NCI-H1417 treated with DMSO at 0.1 percent for 48 hours (cell line): ENCODE results near the gene RMRP.
A peak's percentile ranks its signal among the peaks of the same experiment; 100 is the strongest.

Experiments used
- DNase-seq: peaks from one replicate; lab custom pipeline; 2025; lab: John Stamatoyannopoulos, UW

RMRP gene

DNA sequence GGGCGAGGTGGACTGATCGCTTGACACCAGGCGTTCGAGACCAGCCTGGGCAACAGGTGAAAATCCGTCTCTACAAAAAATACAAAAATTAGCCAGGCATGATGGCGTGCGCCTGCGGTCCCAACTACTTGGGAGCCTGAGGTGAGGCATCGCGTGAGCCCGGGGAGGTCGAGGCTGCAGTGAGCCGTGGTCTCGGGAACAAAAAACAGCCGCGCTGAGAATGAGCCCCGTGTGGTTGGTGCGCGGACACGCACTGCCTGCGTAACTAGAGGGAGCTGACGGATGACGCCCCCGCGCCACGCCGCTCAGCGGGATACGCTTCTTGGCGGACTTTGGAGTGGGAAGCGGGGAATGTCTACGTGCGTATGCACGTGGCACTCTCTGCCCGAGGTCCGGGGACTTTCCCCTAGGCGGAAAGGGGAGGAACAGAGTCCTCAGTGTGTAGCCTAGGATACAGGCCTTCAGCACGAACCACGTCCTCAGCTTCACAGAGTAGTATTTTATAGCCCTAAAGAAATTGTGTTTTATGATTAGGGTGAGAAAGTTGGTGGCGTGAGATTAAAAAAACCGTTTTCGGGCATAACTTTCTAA lies at the start of gene RMRP:
Gene RMRP, minus strand, starts transcription at position 474 of the 591 bp plus-strand sequence.
- DNase-seq, result peak; percentile 67

DNA sequence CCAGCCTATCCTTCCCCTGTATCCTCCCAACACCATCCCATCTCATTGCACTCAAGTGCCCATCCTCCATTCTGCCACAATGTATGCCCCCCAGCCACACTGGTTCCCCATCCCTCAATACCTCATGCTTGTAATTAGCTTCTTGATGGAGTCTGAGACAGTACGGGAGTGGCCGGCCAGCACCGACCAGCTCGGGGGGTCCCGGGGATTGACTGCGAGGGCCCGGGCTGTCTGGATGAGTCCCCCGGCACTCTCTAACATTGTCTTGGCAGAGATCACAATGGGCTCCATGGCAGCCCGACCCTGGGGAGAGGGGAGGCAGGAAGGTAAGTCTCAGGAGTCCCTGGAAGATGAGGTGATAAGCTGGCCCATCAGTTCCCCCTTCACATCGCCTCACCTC lies 49.1 kb upstream of the RMRP start:
- no peak for DNase-seq

DNA sequence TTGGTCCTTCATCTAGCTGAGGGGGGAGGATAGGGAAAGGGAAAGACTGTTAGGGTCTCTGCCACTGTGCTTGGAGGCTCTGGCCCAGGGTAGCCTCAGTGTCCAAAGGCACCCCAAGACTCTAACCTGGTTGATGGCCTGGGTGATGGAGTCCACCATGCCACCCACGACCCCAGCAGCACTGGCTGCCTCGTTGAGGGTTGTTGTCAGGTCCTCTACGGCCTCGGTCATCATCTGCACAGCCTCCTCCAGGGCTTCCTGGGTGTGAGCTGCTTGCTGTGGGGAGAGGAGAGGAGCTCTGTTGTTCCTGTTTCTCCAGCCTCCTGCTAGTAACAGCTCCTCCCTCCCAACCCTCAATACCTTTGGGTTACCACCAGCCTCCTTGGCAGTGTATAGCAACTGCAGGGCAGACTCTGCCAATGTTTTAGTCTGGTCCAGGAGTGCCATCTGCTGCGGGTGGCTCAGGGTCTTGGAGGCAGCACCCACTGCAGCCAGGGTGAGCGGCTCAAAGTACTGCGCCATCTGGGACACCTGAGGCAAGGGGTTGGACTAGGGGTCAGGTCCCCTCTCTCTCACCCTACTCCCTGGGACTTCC lies 48.1 kb upstream of the RMRP start:
- DNase-seq, result no peak

DNA sequence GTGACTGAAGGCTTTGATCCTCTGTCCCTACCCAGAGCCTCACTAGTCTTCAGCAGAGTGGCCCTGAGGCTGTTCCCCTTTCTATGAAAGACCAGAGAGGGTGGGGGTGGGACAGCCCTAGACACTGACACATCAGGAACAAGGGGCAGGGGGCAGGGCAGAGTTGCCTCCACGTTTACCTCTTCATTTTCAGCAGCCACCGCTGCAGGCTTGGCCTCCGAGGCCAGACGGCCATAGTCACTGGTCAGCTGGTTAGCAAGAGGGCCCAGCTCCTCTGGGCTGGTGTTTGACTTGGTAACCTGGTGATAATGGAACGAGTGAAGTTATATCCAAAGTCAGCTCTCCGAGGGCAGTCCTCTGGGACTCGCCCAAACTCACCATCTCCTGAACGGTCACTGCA lies 47.6 kb upstream of the RMRP start:
- no peak for DNase-seq

DNA sequence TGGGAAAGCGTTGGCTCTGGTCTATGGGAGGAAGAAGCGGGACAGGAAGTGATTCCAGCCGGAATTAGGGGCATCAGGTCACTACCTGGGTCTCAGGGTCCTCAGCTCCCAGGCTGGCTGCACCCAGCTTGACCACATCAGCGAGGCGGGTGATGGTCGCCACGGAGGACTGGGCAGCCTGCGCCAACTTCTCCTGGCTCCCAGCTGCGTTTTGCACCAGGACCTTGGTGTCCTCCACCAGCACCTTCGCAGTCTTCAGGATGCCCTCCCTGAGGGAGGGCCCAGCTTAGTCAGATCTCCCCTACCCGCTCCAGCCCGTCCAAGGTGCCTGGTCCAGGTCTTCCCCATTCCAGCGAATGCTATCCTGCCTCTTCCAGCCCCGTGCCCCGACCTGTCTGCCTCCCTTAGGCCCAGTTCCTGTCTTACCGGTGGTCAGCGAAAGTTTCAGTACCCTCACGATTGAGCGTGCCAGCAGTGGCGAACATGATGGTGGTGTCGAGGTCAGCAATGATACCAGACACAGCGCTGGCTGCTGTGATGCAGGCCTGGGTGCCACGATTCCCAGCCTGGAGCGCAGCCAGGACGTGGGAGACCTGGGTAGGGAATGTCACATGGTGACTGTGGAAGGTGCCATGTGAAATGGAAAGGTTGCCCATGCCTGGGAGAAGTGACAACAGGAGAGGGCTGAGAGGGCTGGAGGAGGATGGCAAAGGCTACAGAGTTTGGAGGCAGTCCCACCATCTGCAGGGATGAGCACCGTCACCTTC lies 46.3 kb upstream of the RMRP start:
- DNase-seq, result no peak

DNA sequence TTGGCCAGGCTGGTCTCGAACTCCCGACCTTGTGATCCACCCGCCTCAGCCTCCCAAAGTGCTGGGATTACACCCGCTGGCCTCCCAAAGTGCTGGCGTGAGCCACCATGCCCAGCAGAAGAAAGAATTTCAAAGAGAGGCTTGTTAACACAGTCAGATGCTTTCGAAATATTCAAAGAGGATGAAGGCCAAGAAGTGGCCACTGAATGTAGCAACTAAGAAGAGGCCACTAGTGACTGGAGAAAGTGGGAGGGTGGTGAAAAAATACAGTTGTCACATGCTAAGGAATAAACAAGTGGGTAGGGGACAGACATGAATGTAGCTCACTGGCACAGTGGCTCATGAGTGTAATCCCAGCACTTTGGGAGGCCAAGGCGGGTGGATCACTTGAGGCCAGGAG lies 44.9 kb upstream of the RMRP start:
- no peak for DNase-seq

DNA sequence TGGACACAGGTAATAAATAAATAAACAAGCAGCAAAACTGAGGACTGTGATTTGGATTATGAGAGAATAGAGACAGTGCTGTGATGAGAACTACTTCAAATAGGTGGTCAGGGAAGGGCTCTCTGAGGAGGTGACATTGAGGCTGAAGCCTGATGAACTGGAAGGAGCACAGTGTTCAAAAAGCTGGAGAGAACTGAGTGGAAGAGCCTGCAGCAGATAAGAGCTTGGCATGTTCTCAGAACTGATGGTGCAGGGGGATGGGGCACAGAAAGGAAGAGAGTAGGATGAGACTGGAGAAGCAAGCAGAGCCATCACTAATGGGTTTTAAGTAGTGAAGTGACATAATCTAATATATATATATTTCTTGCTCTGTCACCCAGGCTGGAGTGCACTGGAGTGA lies 43.1 kb upstream of the RMRP start:
- DNase-seq, result no peak

DNA sequence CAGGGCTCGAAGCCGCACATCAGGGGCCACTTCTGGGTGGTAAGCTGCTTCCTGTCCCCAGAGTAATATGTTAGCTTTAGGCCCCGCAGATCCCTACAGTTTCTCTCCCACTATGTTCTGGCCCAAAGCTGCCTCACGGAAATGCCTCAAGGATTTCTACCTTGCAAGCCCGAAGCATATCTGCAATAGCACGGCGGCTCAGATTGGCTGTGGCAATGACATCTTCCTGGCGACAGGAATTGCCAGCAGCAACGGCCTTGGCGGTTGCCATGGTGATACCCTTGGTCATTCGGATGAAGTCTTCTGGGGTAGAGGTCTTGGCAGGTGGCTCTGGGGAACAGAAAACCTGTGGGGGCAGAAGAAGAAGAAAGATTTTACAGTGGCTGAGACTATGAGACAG lies 42.2 kb upstream of the RMRP start:
- DNase-seq, result no peak

DNA sequence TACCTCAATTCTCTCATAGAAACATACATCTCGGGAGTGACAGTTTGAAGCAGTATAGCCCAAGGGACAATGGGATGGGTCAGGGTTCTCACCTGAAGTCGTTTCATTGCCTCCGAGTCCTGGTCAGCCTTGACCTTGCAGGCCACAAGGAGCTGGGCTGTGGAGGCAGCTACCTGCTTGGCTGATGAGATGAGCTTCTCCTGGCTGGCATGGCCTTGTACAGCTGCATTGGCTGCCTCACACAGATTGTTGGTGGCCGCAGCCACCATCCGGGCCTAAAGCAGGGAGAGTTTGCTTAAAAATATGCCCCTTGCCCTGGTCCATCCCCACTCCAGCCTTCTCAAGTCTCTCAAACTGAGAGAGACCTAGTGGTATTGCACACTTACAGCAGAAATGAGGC lies 40.4 kb upstream of the RMRP start:
- no peak for DNase-seq

DNA sequence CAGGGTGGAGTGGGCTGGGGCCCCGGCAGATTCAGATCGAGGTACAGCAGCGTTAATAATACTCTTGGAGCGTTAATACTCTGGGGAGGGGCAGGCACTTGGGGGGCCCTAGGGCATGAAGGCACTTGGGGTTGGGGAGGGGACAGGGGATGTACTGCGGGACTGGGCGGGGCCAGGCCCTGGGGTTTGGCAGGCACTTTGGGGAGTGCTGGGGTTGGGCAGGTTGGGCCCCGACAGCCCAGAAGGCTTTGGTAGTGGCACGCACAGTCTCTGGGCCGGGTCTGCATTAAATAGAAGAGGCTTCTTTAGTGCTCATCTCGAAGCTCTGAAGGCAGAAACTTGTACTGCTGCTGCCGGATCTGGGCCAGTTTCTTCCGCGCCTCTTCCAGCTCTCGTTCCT lies 39.7 kb upstream of the RMRP start:
- DNase-seq, result no peak

DNA sequence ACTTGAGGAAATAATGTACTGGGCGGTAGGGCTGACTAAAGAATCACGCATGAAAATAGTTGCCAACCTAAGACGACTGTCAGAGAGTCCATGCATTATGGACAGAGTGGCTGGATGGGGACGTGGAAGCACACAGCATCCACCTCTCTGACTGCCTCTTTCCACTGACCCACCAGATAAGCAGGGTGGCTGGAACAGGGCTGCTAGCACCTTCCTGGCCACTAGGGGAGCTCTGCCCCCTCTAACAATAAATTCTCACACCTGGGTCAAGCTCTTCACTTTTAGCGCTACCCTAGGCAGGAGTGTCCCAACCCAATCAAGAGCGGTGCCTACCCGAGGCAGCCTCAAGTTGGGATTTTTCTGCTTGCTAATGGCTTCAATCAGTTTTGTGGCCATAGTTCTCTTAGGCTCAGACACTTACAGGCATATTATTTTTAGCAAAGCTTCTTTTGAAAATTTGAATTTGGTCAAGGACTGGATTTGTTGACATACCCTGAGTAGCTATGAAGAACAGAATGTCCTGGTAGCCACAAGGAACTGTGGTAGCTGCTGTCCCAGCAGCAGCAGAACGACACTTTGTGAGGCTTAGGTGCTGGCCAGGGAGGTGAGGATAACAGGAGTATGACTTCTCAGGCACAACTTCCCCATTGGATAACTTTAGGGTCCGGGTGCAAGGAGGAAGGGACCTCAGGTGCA lies 38.8 kb upstream of the RMRP start:
- DNase-seq, result no peak

DNA sequence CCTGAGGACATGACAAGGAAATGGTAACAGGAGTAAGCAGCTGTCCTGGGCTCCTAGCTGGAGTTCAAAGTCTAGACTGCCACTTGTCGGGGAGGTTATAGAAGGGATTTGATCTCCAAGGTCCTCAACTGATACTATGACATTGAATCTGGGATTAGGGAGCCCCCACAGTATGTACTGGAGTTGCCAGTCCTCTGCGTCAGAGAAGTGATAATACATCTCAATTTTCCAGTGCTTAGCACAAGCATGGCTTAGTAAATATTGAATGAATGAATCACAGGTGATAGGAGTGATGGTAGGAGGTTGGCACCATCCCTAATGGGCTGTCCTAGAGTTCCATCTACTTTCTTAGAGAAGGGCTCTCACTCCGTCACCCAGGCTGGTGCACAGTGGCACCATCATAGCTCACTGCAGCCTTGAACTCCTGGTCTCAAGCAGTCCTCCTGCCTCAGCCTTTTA lies 38.2 kb upstream of the RMRP start:
- no peak for DNase-seq

DNA sequence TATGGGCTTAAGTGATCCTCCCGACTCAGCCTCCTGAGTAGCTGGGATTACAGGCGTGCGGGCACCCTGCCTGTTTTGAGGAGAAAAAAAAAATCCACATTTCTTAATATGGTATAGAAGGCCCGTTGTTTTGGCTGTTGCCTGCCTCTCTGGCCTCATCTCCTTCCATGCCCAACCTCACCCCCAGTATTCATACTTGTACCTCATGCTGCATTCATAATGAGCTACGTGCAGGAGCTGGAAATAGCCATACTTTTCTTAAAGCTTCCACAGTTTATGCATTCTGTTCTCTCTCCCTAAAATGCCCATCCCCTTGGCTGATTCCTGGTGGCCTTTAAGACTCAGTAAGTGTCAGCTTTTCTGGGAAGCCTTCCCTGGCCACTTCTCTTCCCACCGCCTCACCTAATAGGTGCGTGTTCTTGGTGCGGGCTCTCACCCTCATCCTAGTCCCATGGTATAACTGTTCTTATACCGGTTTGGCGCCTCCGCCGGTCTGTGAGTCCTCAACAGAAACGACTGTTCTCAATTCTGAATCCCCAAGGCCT lies 34.0 kb upstream of the RMRP start:
- DNase-seq, result no peak

DNA sequence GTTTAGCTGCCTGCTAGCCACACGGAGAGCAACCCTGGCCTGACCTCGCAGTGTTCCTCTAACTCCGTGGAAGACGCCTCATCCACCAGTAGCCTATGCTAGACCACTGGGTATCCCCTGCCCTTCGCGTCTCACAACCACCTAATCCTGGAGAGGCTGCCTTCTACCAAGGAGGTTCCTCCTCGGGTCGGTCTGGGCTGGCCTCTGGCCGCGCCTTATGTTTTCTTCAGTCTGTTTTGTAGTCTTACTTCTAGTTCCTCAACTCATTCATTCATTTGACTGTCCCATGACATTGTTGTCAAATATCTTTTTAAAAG lies 33.5 kb upstream of the RMRP start:
- no peak for DNase-seq

DNA sequence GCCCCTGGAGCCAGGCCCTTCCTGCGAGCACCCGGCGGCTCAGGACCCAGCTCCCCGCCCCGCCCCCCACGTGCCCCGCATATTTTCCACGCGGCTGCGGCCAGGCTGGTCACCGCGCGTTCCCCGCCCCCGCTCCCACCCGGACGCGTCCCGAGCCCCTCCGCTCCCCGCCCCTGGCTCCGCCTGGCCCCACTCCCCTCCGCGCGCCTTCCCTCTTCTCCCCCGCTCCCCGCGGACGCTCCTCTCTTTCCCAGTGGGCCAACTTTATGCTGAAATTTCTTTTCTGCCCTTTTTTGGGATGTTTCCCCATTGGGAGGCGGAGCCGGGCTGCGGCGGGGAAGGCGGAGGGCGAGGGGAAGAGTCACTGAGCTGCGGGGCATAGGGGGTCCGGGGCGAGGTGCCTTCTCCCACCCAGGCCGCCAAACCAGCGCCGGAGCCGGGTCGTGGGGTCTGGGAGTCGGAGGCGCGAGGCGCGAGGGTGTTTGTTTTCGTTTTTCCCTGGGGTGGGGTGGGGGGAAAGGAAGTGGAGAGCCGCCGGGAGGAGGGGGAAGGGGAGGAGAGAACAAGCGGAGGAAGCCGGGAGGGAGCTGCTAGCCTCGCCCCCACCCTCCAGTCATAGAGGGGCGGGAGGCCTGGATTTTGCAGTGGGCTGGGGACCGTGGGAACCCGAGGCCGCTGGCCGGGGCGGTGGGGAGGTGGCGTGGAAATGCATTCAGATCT lies 33.0 kb upstream of the RMRP start:
- no peak for DNase-seq

DNA sequence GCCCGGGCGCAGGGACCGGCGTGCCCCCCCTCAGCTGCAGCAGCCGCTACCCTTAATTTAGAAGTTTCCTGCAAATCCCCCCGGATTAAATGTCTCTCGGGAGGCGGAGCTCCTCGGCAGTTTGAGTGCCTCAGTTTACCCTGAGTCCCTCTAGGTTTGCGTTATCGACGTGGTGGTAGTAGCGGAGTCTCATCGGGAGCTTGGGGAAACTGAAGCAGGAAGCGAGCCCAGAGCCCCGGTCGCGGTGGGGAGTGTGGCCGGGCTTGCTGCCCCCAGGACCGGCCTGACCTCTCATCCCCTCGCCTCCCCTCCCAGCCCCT lies 32.4 kb upstream of the RMRP start:
- no peak for DNase-seq

DNA sequence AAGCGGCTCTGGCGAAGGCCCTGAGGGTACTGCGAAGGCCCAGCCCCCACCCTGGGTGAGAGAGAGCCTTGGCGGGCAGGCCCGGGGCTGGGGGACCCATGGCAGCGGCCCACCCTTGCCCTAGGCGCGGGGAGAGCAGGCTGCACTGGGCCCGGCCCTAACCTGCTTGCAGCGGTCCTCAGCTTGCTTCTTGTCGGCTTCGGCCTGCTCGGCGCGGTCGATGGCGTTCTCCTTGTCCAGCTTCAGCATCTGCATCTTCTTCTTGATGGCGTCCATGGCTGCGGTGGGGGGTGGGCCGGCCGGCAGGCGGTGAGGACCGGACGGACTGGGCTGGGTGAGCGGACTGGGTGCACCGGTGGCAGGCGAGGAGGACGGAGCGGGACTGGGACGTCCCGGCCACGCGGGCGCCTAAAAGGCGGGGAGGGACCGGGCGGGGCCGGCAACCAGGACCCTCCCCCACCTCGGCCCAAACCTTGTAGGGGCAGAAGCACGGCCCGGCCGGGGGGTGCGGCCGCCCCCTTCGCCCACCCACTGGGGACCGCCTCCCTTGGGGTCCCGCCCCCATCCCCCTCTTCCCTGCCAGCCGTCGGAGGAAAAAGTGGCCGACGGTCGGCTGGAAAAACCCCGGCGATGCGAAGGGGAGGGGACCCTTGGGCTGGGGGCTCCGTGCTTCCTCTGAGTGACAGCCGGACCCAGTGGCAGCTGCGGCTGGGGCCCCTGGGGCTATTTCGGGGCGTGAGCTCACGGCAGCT lies 31.9 kb upstream of the RMRP start, which contains the start of gene TPM2:
Gene TPM2, minus strand, starts transcription at position 384 of the 752 bp plus-strand sequence. Its CDS starts 108 bp downstream, at position 276.
- DNase-seq, result no peak

DNA sequence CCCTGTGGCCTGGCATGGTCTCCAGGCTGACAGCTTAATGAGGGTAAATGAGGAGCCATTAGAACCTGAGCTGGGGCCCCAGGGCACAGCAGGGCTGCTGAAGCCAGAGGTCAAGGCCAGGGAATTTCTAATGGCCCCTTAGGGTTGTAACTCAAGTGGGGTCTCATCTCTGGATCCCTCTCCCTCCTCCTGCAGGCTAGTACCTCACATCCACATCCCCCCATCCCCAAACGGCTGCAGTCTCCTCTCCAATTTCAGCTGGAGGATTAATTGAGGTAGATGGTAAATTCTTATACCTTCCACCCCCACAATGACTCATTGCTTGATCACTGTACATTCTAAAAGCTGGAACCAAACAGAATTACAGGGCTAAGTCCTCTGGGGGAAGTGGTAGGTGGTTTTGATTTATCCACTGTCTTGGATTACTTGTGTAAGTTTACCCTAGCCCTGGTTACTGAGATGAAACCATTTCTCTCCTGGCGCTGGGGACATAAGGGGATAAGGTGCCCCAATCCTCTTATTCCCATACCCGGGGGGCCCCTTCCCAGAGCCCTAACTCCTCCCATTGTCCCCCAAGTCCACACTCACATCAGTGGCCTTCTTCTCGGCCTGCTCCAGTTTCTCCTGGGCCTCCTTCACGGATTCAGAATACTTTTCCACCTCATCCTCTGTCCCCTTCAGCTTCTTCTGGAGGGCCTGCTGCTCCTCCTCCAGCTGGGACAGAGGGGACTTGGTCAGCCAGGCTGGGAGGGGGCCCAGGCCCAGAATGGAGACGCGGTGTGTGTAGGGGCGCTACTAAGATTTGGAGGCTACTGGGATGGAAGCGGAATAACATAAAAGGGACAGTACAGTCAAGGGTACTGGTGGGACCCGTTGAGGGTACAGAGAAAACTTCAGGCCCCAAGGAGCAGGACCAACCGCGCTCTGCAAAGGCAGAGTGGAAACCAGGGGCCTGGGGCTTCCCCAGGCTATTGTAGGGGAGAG lies 31.0 kb upstream of the RMRP start:
- DNase-seq, result no peak

DNA sequence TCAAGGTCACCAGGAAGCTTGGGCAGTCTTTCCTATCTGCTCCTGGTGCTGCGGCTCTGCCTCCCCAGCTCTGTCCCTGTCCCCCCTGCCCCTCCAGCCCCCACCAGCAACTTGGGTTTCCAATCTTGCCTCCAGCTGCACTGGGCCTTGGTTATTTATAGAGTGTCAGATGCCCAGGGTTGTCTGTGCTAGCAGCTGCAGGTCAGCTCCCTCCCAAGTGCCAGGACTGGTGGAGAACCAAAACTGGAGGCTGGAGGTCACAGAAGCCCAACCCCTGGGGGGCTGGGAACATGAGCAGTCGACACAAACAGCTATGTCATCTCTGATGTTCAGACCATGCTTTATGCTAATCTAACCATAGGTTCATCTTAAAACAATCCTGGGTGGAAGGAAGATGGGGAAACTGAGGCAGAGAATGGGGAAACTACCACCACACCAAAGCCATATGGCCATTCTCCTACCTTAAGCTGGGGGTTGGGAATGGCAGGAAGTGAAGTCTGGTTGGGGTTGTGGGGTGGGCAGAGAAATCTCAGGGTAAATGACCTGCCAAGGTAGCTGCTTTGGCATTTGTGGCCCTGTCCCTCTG lies 30.2 kb upstream of the RMRP start:
- DNase-seq, result no peak

DNA sequence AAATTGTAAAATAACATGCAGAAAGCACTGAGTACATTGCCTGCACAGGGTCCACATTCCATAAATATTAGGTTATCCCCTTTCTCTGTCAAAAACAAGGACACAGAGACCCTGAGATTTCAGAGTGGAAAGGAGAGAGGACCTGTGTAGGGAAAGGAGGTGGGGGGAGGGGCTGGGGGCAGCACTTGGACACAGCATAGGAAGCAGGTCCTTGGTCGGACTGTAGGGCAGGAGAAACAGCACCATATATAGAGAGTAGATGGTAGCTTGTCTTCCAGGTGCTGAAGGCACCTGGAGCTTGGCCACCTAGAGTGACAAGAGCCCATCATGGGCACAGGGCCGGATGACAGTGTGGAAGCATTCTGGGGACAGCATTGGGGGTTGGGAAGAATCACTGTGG lies 29.5 kb upstream of the RMRP start:
- no peak for DNase-seq
